HepG2 (cell line): ENCODE data around the gene ZPR1. TPM values are rescaled to one million over a fixed set of nuclear protein-coding genes. Genes with fewer than 3 reads are reported as not detected.

ENCODE experiments used
- ATF5 ChIP-seq: sonication (generic); formaldehyde crosslinking; IDR thresholded peaks from 2 replicates; pipeline ENCODE4 v1.4.0; 2020; ENCODE audit warnings: mild to moderate bottlenecking, low read depth, missing genetic modification reagents
- ELF4 ChIP-seq: sonication (generic); formaldehyde crosslinking; IDR thresholded peaks from 2 replicates; pipeline ENCODE4 v1.5.0; 2020; ENCODE audit warnings: missing genetic modification reagents, mild to moderate bottlenecking, moderate library complexity, borderline replicate concordance
- GPBP1L1 ChIP-seq: sonication (generic); formaldehyde crosslinking; IDR thresholded peaks from 2 replicates; pipeline ENCODE4 v1.5.0; 2020; ENCODE audit warnings: mild to moderate bottlenecking, missing genetic modification reagents
- HHEX ChIP-seq: IDR thresholded peaks from 2 replicates; pipeline ENCODE4 v1.6.1; 2016; ENCODE audit warnings: control low read depth
- HOXA5 ChIP-seq: sonication (generic); formaldehyde crosslinking; IDR thresholded peaks from 2 replicates; pipeline ENCODE4 v1.4.0; 2020; ENCODE audit warnings: missing genetic modification reagents
- KLF12 ChIP-seq: sonication (generic); formaldehyde crosslinking; IDR thresholded peaks from 2 replicates; pipeline ENCODE4 v1.4.0; 2020; ENCODE audit warnings: missing genetic modification reagents, borderline replicate concordance
- MTF2 ChIP-seq: sonication (generic); formaldehyde crosslinking; IDR thresholded peaks from 2 replicates; pipeline ENCODE4 v1.5.0; 2020; ENCODE audit warnings: missing genetic modification reagents, borderline replicate concordance
- NFYC ChIP-seq: IDR thresholded peaks from 2 replicates; pipeline ENCODE4 v1.6.1; 2016; ENCODE audit warnings: missing genetic modification reagents, missing compliant biosample characterization
- RFXANK ChIP-seq: IDR thresholded peaks from 2 replicates; pipeline ENCODE4 v1.6.1; 2016
- RXRB ChIP-seq: IDR thresholded peaks from 2 replicates; pipeline ENCODE4 v1.6.1; 2016; ENCODE audit warnings: borderline replicate concordance, missing genetic modification reagents, missing compliant biosample characterization
- SALL1 ChIP-seq: sonication (generic); formaldehyde crosslinking; IDR thresholded peaks from 2 replicates; pipeline ENCODE4 v1.8.0; 2022; ENCODE audit warnings: mild to moderate bottlenecking, missing genetic modification reagents
- SP1 ChIP-seq, 2 experiments: fragments of 450-650 bp in 1 of 2; sonication (generic) in 1 of 2; formaldehyde crosslinking in 1 of 2; IDR thresholded peaks; 2 replicates each; pipeline versions ENCODE4 v1.4.0 to v1.6.1; 2016 to 2020; ENCODE audit warnings: missing genetic modification reagents in 1 of 2
- TCF12 ChIP-seq, 2 experiments: fragments of 450-650 bp in 1 of 2; sonication (generic) in 1 of 2; formaldehyde crosslinking in 1 of 2; IDR thresholded peaks; 2 replicates each; pipeline versions ENCODE4 v1.6.1 to v1.8.0; 2017 to 2022; ENCODE audit warnings: antibody characterized with exemption in 1 of 2, mild to moderate bottlenecking in 1 of 2, missing genetic modification reagents in 1 of 2, moderate library complexity in 1 of 2
- ZBTB7A ChIP-seq: sonication (generic); formaldehyde crosslinking; IDR thresholded peaks from 2 replicates; pipeline ENCODE4 v1.8.0; 2022; ENCODE audit warnings: mild to moderate bottlenecking, missing genetic modification reagents
- ZFP90 ChIP-seq: sonication (generic); formaldehyde crosslinking; IDR thresholded peaks from 2 replicates; pipeline ENCODE4 v1.8.0; 2022; ENCODE audit warnings: missing genetic modification reagents, mild to moderate bottlenecking, inconsistent platforms, borderline replicate concordance
- ZHX2 ChIP-seq, 2 experiments: sonication (generic) in 1 of 2; formaldehyde crosslinking in 1 of 2; IDR thresholded peaks; 2 replicates each; pipeline versions ENCODE4 v1.6.1 to v1.9.0; 2014 to 2022; ENCODE audit warnings: antibody characterized with exemption in 1 of 2, borderline replicate concordance in 1 of 2, inconsistent platforms in 1 of 2, low read depth in 1 of 2, missing genetic modification reagents in 1 of 2
- ZNF10 ChIP-seq: sonication (generic); formaldehyde crosslinking; IDR thresholded peaks from 2 replicates; pipeline ENCODE4 v1.4.0; 2020; ENCODE audit warnings: mild to moderate bottlenecking, low read depth, missing genetic modification reagents, borderline replicate concordance
- ZNF552 ChIP-seq: sonication (generic); formaldehyde crosslinking; IDR thresholded peaks from 2 replicates; pipeline ENCODE4 v1.9.0; 2022; ENCODE audit warnings: missing genetic modification reagents, mild to moderate bottlenecking, borderline replicate concordance
- ZNF567 ChIP-seq: sonication (generic); formaldehyde crosslinking; IDR thresholded peaks from 2 replicates; pipeline ENCODE4 v1.8.1; 2023; ENCODE audit warnings: mild to moderate bottlenecking, missing genetic modification reagents, borderline replicate concordance
- ZNF572 ChIP-seq: sonication (generic); formaldehyde crosslinking; IDR thresholded peaks from 2 replicates; pipeline ENCODE4 v1.5.1; 2020; ENCODE audit warnings: mild to moderate bottlenecking, missing genetic modification reagents
- ZNF781 ChIP-seq: sonication (generic); formaldehyde crosslinking; IDR thresholded peaks from 2 replicates; pipeline ENCODE4 v1.5.1; 2020; ENCODE audit warnings: borderline replicate concordance, mild to moderate bottlenecking, missing genetic modification reagents; ENCODE audit errors: not compliant biosample characterization
- polyA plus RNA-seq, 8 experiments: library from polyadenylated mRNA; depleted of rRNA in 3 of 8; stranded (reverse) in 7 of 8; unstranded in 1 of 8; fragments of >200 nt; fragmentation: Illumina TruSeq in 4 of 8; extraction: Trizol in 4 of 8; gene quantifications; 2 replicates each; pipeline versions ENCODE4 v1.2.1 to v1.2.3, GENCODE V29; 2011 to 2016; ENCODE audit warnings: low read depth in 4 of 8, missing spikeins in 1 of 8, mixed read lengths in 1 of 8; ENCODE audit not compliant: insufficient read depth in 1 of 8
- total RNA-seq, 5 experiments: library from RNA; depleted of rRNA; stranded (reverse); fragments of >200 nt; fragmentation: Illumina TruSeq; extraction: Trizol; gene quantifications; 2 replicates each; pipeline ENCODE4 v1.2.3, GENCODE V29; 2016; ENCODE audit warnings: low read depth in 1 of 5

ZPR1 gene
- total and polyA plus RNA-seq, 2 of the 13 experiments (the other 11 are each of a cell fraction or from before 2014, with no cell fraction given): 40.0 to 79.3 TPM

GRCh38 chr11:116791002-116791812 lies 3.4 kb upstream of the ZPR1 start (continued):
- peak; percentile 36 for TF ChIP-seq RXRB (CRISPR knock-in tag)
- TF ChIP-seq ZNF572 (CRISPR knock-in tag): peak; percentile 65; the same call in 1 of the 2 replicates
- no peak for TF ChIP-seq HHEX (CRISPR knock-in tag)
- peak; percentile 45; the same call in 1 of the 2 replicates for TF ChIP-seq KLF12
- TF ChIP-seq TCF12 (IDR thresholded peaks at IDR 0.05): no peak
- TF ChIP-seq TCF12 (CRISPR knock-in tag; IDR thresholded peaks at IDR 0.05): no peak
- TF ChIP-seq ZBTB7A: 0 out of 2 replicates have a peak, but pooled peaks have one; percentile 21
- no peak for TF ChIP-seq ZHX2 (IDR thresholded peaks at IDR 0.05; ENCODE audit: low read depth)
- TF ChIP-seq ZHX2 (CRISPR knock-in tag; IDR thresholded peaks at IDR 0.05; ENCODE audit: borderline replicate concordance): no peak
- no peak for TF ChIP-seq GPBP1L1 (CRISPR knock-in tag)
- no peak for TF ChIP-seq SP1 (IDR thresholded peaks at IDR 0.05)
- TF ChIP-seq SP1 (CRISPR knock-in tag; IDR thresholded peaks at IDR 0.05): no peak
- 0 out of 2 replicates have a peak, but pooled peaks have one; percentile 40 for TF ChIP-seq MTF2 (CRISPR knock-in tag)
- no peak for TF ChIP-seq ZNF10
- TF ChIP-seq RFXANK (CRISPR knock-in tag): no peak
- peak; percentile 78; the same call in 1 of the 2 replicates for TF ChIP-seq HOXA5 (CRISPR knock-in tag)
- peak; percentile 21 for TF ChIP-seq ZNF781 (CRISPR knock-in tag)
- no peak for TF ChIP-seq NFYC (CRISPR knock-in tag)
- TF ChIP-seq ZFP90 (CRISPR knock-in tag): peak; percentile 63; the same call in 1 of the 2 replicates
- no peak for TF ChIP-seq ATF5
- TF ChIP-seq ZNF567 (CRISPR knock-in tag): no peak; the same call in 1 of the 2 replicates
- TF ChIP-seq SALL1 (CRISPR knock-in tag): peak; percentile 81
- no peak for TF ChIP-seq ELF4
- TF ChIP-seq ZNF552 (CRISPR knock-in tag): no peak
